B cell (primary cell): ENCODE results near the gene C7orf33. TPM values are rescaled to one million over a fixed set of nuclear protein-coding genes. Genes with fewer than 3 reads are reported as not detected.

Source experiments
- ATAC-seq: fragments of 200-7000 bp; cut with Tn5 transposase; one replicate; pipeline ENCODE4 v1.10.0; 2021; ENCODE audit warnings: low read depth, mild to moderate bottlenecking, moderate number of reproducible peaks, moderate library complexity
- CTCF ChIA-PET: fragments of 350-600 bp; sonication (Branson Sonifier 250); formaldehyde crosslinking; loops from one replicate; lab custom pipeline; 2021; ENCODE audit warnings: antibody characterized with exemption, inconsistent platforms; lab: Charles Lee
- POLR2A ChIA-PET: fragments of 350-600 bp; sonication (Branson Sonifier 250); formaldehyde crosslinking; loops from one replicate; lab custom pipeline; 2021; ENCODE audit warnings: antibody characterized with exemption; lab: Charles Lee
- DNase-seq: peaks from one replicate; pipeline ENCODE4 v3.0.0; 2013
- H2AFZ ChIP-seq: 2 replicates; pipeline ENCODE4 v1.6.1; 2012; ENCODE audit warnings: mild to moderate bottlenecking, low read depth, low read length; ENCODE audit not compliant: insufficient read depth, poor library complexity, severe bottlenecking
- H3K27ac ChIP-seq, 2 donors: 1 replicate in 1 of 2; 2 replicates in 1 of 2; pipeline ENCODE4 v1.5.1; 2012 to 2013; ENCODE audit warnings: low read length in 2 of 2, mild to moderate bottlenecking in 2 of 2, moderate library complexity in 1 of 2
- H3K27me3 ChIP-seq, 4 experiments: fragments of 200-600 bp in 1 of 4; sonication (generic) in 1 of 4; replicated peaks in 1 of 4; 1 replicate in 2 of 4; 2 replicates in 2 of 4; pipeline versions ENCODE4 v1.6.1 to v1.7.0; 2013 to 2016; ENCODE audit warnings: low read length in 3 of 4, mild to moderate bottlenecking in 2 of 4, mixed read lengths in 1 of 4, moderate library complexity in 1 of 4; ENCODE audit not compliant: insufficient read depth in 4 of 4, control insufficient read depth in 3 of 4; ENCODE audit errors: control extremely low read depth in 1 of 4
- H3K36me3 ChIP-seq, 2 experiments: replicated peaks in 1 of 2; 1 replicate in 1 of 2; 2 replicates in 1 of 2; pipeline versions ENCODE4 v1.6.1 to v1.7.1; 2013; ENCODE audit warnings: low read length in 1 of 2; ENCODE audit not compliant: insufficient read depth in 2 of 2, control insufficient read depth in 1 of 2; ENCODE audit errors: control extremely low read depth in 1 of 2, extremely low read depth in 1 of 2
- H3K4me1 ChIP-seq, 2 donors: fragments of 200-600 bp in 1 of 2; sonication (generic) in 1 of 2; 1 replicate in 1 of 2; 2 replicates in 1 of 2; pipeline versions ENCODE4 v1.5.1 to v1.6.1; 2013 to 2017; ENCODE audit warnings: low read length in 2 of 2; ENCODE audit not compliant: control insufficient read depth in 2 of 2, insufficient read depth in 2 of 2
- H3K4me2 ChIP-seq: replicated peaks from 2 replicates; pipeline ENCODE3; 2012; ENCODE audit warnings: mild to moderate bottlenecking, low read depth, low read length; ENCODE audit not compliant: poor library complexity, severe bottlenecking
- H3K4me3 ChIP-seq, 5 experiments: fragments of 200-600 bp in 1 of 5; sonication (generic) in 1 of 5; 1 replicate in 3 of 5; 2 replicates in 2 of 5; pipeline versions ENCODE4 v1.5.1 to v1.7.0; 2011 to 2016; ENCODE audit warnings: low read length in 4 of 5, mild to moderate bottlenecking in 4 of 5, low read depth in 2 of 5, control low read depth in 1 of 5, moderate library complexity in 1 of 5; ENCODE audit not compliant: insufficient read depth in 1 of 5; ENCODE audit errors: control extremely low read depth in 1 of 5, extremely low read depth in 1 of 5
- H3K79me2 ChIP-seq: fragments of 200-600 bp; sonication (generic); one replicate; pipeline ENCODE4 v1.6.0; 2016; ENCODE audit warnings: low read length; ENCODE audit not compliant: control insufficient read depth, insufficient read depth
- H3K9ac ChIP-seq: fragments of 200-600 bp; sonication (generic); 2 replicates; pipeline ENCODE4 v1.6.1; 2017; ENCODE audit warnings: mild to moderate bottlenecking, low read length, moderate library complexity
- H3K9me3 ChIP-seq, 3 donors: one replicate each; pipeline versions ENCODE4 v1.6.1 to v1.7.1; 2013; ENCODE audit warnings: low read length in 2 of 3; ENCODE audit not compliant: control insufficient read depth in 2 of 3, insufficient read depth in 1 of 3; ENCODE audit errors: control extremely low read depth in 1 of 3
- H4K20me1 ChIP-seq: 2 replicates; pipeline ENCODE4 v1.6.0; 2012; ENCODE audit warnings: mild to moderate bottlenecking, low read length; ENCODE audit not compliant: insufficient read depth, control insufficient read depth, poor library complexity, severe bottlenecking
- H3K27ac Mint-ChIP-seq: one replicate; pipeline ENCODE4 v1.8.0; 2021; ENCODE audit warnings: mixed read lengths
- H3K27me3 Mint-ChIP-seq: one replicate; pipeline ENCODE4 v1.8.0; 2021; ENCODE audit warnings: mixed read lengths
- H3K4me1 Mint-ChIP-seq: one replicate; pipeline ENCODE4 v1.8.0; 2021; ENCODE audit warnings: mixed read lengths
- H3K4me3 Mint-ChIP-seq: one replicate; pipeline ENCODE4 v1.8.0; 2021; ENCODE audit warnings: mixed read lengths
- H3K9me3 Mint-ChIP-seq: one replicate; pipeline ENCODE4 v1.8.0; 2022; ENCODE audit warnings: mixed read lengths; ENCODE audit not compliant: insufficient read depth
- CTCF ChIP-seq: fragments of 200-600 bp; IDR thresholded peaks from one replicate; pipeline ENCODE4 v1.8.0; 2022; ENCODE audit warnings: antibody characterized with exemption, mild to moderate bottlenecking
- EZH2 ChIP-seq: IDR thresholded peaks from 2 replicates; pipeline ENCODE4 v1.6.1; 2012; ENCODE audit warnings: borderline replicate concordance, low read depth, mild to moderate bottlenecking, moderate library complexity, low read length; ENCODE audit not compliant: insufficient read depth, poor library complexity, severe bottlenecking
- WGBS: methylation state at CpG from one replicate; pipeline ENCODE4 v1.1.5; 2013; ENCODE audit warnings: missing lambda C conversion rate; ENCODE audit not compliant: insufficient coverage; 5-methylcytosine and 5-hydroxymethylcytosine counted together
- intact Hi-C: fragments of 100-400 bp; cut with micrococcal nuclease; formaldehyde crosslinking; loops from one replicate; pipeline ENCODE4 v1.10.0; 2022
- polyA plus RNA-seq: library from polyadenylated mRNA; depleted of rRNA; stranded (reverse); fragments of >200 nt; gene quantifications from 2 replicates; pipeline ENCODE4 v1.2.3, GENCODE V29; 2012
- total RNA-seq, 2 donors: library from RNA; stranded (reverse); fragments of 120-200 nt in 1 of 2; gene quantifications; 1 replicate in 1 of 2; 2 replicates in 1 of 2; pipeline versions ENCODE4 v1.2.3 to v1.2.4, GENCODE V29; 2013 to 2022

C7orf33 gene
- total and polyA plus RNA-seq, 2 donors (not counting 1 experiment from before 2014, with no cell fraction given) = not detected

GRCh38 chr7:148556892-148557291, 33.7 kb upstream of the C7orf33 start:
- peaks cover 2% of the 10 kb centered on the region for H3K9me3 Mint-ChIP-seq
- POLR2A ChIA-PET = no interaction called here
- CTCF ChIA-PET = interaction anchor here (1.2 kb wide), 1 partner anchor 19 kb away, joined by 4 read pairs; no protein-coding TSS in a partner anchor

GRCh38 chr7:148558914-148559313, 31.7 kb upstream of the C7orf33 start:
- Histone ChIP-seq H3K36me3 (no peaks in the 10 kb centered on the region), H4K20me1 (no peaks in the 10 kb centered on the region), H3K4me3 (no peak overlapping the region), H3K27me3 (peaks cover 0 to 9% (median 1%) of the 10 kb centered on the region in 4 experiments), H3K9me3 (peaks cover 0 to 2% (median 0%) of the 10 kb centered on the region in 3 donors), H2AFZ (no peak overlapping the region), H3K27ac (no peak overlapping the region), H3K79me2 (no peaks in the 10 kb centered on the region), H3K4me2 (no peak overlapping the region), H3K4me1 (peaks cover 0 to 4% of the 10 kb centered on the region in 2 donors), H3K9ac (no peak overlapping the region)
- peaks cover 2% of the 10 kb centered on the region for H3K9me3 Mint-ChIP-seq
- ChIA-PET CTCF (no interaction called here), POLR2A (no interaction called here)
- H3K27ac Mint-ChIP-seq = no peak overlapping the region
- no peak overlapping the region for H3K4me3 Mint-ChIP-seq
- DNase-seq (no peak), ATAC-seq (no peak)
- intact Hi-C loops = no loop called here
- H3K4me1 Mint-ChIP-seq = peaks cover 5% of the 10 kb centered on the region
- H3K27me3 Mint-ChIP-seq = peaks cover 10% of the 10 kb centered on the region
- WGBS = 100% methylated on average over 1 of the region's 1 CpG
- TF ChIP-seq CTCF (no peak), EZH2 (no peak)

More at GRCh38 chr7:148556892-148557291, 33.7 kb upstream of the C7orf33 start:
- Histone ChIP-seq H3K79me2 (no peaks in the 10 kb centered on the region), H3K4me1 (no peaks in the 10 kb centered on the region), H3K27me3 (peaks cover 0 to 9% (median 1%) of the 10 kb centered on the region in 4 experiments), H3K9me3 (no peaks in the 10 kb centered on the region), H3K4me3 (no peak overlapping the region), H3K36me3 (no peaks in the 10 kb centered on the region), H2AFZ (no peak overlapping the region), H3K9ac (no peak overlapping the region), H3K4me2 (no peak overlapping the region), H4K20me1 (no peaks in the 10 kb centered on the region), H3K27ac (no peak overlapping the region)
- TF ChIP-seq EZH2 (no peak), CTCF (no peak)
- intact Hi-C loops = no loop called here
- H3K27me3 Mint-ChIP-seq = peaks cover 14% of the 10 kb centered on the region
- no peak for DNase-seq
- no peak overlapping the region for H3K27ac Mint-ChIP-seq
- no peak overlapping the region for H3K4me3 Mint-ChIP-seq
- WGBS = 100% methylated on average over 3 of the region's 3 CpGs
- ATAC-seq = no peak
- H3K4me1 Mint-ChIP-seq = no peaks in the 10 kb centered on the region
